Thoracic aorta (tissue), 2 donors: ENCODE measurements around the gene TRIM41. TPM values are rescaled to one million over a fixed set of nuclear protein-coding genes. Genes with fewer than 3 reads are reported as not detected.
"Not testable (repeated sequence)": the region's sequence is repeated elsewhere in the genome, so short reads cannot be mapped to it uniquely, and the experiment has no call there.

Experiments
- ATAC-seq: fragments of 150-250 bp; one replicate; pipeline ENCODE4 v1.8.0; 2017; ENCODE audit warnings: low read depth; ENCODE audit not compliant: insufficient number of reproducible peaks, low FRiP score
- DNase-seq: peaks from one replicate; pipeline ENCODE4 v3.0.0-alpha.2; 2020; ENCODE audit warnings: low spot score
- H3K27ac ChIP-seq, 2 donors: fragments of 200-600 bp; sonication (generic); 1 replicate in 1 of 2; 2 replicates in 1 of 2; pipeline ENCODE4 v1.5.1; 2016; ENCODE audit warnings: mild to moderate bottlenecking in 2 of 2, moderate library complexity in 2 of 2
- H3K27me3 ChIP-seq: fragments of 200-600 bp; sonication (generic); replicated peaks from 2 replicates; pipeline ENCODE4 v1.6.0; 2016; ENCODE audit warnings: mild to moderate bottlenecking; ENCODE audit not compliant: insufficient read depth
- H3K36me3 ChIP-seq: fragments of 200-600 bp; sonication (generic); one replicate; pipeline ENCODE4 v1.5.1; 2016
- H3K4me1 ChIP-seq, 2 donors: fragments of 200-600 bp; sonication (generic); 1 replicate in 1 of 2; 2 replicates in 1 of 2; pipeline versions ENCODE4 v1.5.1 to v1.6.0; 2016; ENCODE audit warnings: low read depth in 2 of 2, mild to moderate bottlenecking in 1 of 2; ENCODE audit not compliant: control insufficient read depth in 1 of 2
- H3K4me3 ChIP-seq: fragments of 200-600 bp; sonication (generic); 2 replicates; pipeline ENCODE4 v1.5.1; 2016; ENCODE audit warnings: mild to moderate bottlenecking
- H3K9me3 ChIP-seq: fragments of 200-600 bp; sonication (generic); 2 replicates; pipeline ENCODE4 v1.5.1; 2016
- total RNA-seq, 2 donors: library from RNA; depleted of rRNA; stranded (reverse); fragments of >200 nt; gene quantifications; one replicate each; pipeline versions ENCODE4 v1.1.0 to v1.2.3, GENCODE V29; 2016
- TF ChIP-seq, protein P1 (sequence below): fragments of 200-600 bp; sonication (generic); IDR thresholded peaks from one replicate; pipeline ENCODE4 v1.5.1; 2019; ENCODE audit warnings: antibody characterized with exemption

Gene TRIM41
- total RNA-seq, 2 donors from 2014 or later: 12.2 to 12.4 TPM

DNA sequence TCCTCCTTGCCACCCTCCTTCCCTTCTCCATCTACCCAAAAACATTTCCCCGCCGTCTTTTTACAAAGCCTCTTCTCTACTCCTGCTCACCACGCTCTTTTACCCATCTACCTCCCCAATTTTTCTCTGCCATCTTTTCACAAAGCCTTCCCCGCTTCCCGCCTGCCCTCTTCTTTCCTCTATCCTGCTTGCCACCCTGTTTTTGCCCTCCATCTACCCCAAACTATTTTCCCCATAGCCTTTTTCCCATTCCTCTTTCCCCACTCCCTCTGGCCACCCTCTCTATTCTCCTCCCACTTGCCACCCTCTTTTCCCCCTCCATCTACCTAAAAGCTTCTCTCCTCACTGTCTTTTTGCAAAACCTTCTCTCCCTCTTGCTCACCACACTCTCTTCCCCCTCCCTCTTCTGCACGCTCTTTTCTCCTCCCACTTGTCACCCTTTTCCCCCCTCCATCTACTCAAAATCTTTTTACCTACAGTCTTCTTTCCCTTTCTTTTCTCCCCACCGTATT, 57.2 kb downstream of the TRIM41 start:
- ATAC-seq (no peak), DNase-seq (no peak)
- H3K36me3 ChIP-seq: no peaks in the 10 kb centered on the region
- TF ChIP-seq, protein P1, sequence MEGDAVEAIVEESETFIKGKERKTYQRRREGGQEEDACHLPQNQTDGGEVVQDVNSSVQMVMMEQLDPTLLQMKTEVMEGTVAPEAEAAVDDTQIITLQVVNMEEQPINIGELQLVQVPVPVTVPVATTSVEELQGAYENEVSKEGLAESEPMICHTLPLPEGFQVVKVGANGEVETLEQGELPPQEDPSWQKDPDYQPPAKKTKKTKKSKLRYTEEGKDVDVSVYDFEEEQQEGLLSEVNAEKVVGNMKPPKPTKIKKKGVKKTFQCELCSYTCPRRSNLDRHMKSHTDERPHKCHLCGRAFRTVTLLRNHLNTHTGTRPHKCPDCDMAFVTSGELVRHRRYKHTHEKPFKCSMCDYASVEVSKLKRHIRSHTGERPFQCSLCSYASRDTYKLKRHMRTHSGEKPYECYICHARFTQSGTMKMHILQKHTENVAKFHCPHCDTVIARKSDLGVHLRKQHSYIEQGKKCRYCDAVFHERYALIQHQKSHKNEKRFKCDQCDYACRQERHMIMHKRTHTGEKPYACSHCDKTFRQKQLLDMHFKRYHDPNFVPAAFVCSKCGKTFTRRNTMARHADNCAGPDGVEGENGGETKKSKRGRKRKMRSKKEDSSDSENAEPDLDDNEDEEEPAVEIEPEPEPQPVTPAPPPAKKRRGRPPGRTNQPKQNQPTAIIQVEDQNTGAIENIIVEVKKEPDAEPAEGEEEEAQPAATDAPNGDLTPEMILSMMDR: no peak
- no peaks in the 10 kb centered on the region for H3K27me3 ChIP-seq
- H3K27ac ChIP-seq: no peak overlapping the region
- H3K4me3 ChIP-seq: no peak overlapping the region
- H3K9me3 ChIP-seq: no peaks in the 10 kb centered on the region
- no peaks in the 10 kb centered on the region for H3K4me1 ChIP-seq

DNA sequence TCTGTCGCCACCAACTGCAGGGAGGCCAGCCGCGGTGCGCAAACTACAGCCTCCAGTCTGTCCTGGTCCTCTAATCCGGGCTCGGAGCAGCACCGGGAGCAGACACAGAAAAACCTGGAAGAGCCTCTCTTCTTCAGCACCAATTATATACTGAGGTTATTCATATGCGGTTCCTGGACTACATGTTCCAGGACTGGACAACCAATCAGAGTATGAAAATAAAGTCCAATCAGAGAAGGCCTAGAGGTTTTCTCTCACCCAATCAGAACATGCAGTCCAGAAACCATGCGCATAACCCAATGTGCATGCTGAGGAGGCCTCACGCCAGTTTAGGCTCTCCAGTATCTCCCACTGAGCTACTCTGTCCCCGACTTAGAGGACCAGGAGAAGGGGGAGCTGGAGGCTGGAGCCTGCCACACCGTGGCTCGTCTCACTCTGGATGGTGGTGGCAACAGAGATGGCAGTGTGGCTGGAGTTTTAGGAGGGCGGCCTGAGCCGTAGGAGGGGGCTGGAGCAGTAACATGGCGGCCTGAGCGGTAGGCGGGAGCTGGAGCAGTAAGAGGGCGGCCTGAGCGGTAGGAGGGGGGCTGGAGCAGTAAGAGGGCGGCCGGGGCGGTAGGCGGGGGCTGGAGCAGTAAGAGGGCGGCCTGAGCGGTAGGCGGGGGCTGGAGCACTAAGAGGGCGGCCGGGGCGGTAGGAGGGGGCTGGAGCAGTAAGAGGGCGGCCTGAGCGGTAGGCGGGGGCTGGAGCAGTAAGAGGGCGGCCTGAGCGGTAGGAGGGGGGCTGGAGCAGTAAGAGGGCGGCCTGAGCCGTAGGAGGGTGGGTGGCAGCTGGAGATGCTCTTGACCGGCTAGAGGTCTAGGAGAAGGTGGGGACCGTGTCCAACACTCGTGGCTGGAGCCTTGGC, 58.2 kb downstream of the TRIM41 start:
- no peak for ATAC-seq
- Histone ChIP-seq H3K27ac (no peak overlapping the region), H3K9me3 (no peaks in the 10 kb centered on the region), H3K27me3 (no peaks in the 10 kb centered on the region), H3K36me3 (no peaks in the 10 kb centered on the region), H3K4me1 (no peaks in the 10 kb centered on the region), H3K4me3 (no peak overlapping the region)
- TF ChIP-seq, protein P1: no peak
- DNase-seq: no peak

DNA sequence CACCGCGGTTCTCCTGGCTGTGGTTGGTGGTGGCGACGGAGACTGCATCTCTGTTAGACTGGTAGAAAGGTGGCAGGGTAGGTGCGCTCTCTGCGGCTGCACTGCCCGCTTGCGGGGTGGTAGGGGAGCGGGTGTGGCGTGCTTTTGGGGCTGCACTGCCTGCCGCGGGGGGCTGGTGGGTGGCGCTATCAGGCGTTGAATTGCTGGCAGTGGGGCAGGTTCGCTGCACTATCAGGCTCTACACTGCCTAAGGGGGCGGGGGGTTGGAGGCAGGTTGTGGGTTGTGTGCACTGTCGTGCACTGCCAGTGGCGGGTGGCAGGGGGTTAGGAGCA, 58.9 kb downstream of the TRIM41 start:
- Histone ChIP-seq H3K9me3 (no peaks in the 10 kb centered on the region), H3K4me1 (no peaks in the 10 kb centered on the region), H3K4me3 (no peak overlapping the region), H3K36me3 (no peaks in the 10 kb centered on the region), H3K27me3 (no peaks in the 10 kb centered on the region), H3K27ac (no peak overlapping the region)
- ATAC-seq (no peak), DNase-seq (no peak)
- TF ChIP-seq, protein P1: no peak

DNA sequence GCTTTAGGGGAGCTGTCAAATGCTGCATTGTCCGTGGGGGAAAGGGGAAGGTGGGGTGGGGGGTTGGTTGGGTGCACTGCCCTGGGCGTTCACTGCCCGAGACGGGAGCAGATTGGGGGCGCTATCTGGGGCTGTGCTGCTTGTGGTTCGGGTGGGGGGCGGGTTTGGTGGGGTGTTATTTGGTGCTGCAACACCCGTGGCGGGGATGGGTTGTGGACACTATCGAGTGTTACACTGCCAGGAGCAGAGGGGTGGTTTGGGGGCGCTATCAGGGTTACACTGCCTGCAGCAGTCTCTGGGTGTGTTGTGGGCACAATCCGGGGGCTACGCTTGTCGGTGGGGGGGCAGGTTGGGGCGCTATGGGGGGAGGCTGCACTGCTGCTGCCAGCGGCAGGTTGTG, 59.3 kb downstream of the TRIM41 start:
- H3K9me3 ChIP-seq, H3K4me3 ChIP-seq, ATAC-seq, H3K36me3 ChIP-seq, H3K4me1 ChIP-seq, H3K27me3 ChIP-seq, DNase-seq, H3K27ac ChIP-seq: not testable (repeated sequence)

DNA sequence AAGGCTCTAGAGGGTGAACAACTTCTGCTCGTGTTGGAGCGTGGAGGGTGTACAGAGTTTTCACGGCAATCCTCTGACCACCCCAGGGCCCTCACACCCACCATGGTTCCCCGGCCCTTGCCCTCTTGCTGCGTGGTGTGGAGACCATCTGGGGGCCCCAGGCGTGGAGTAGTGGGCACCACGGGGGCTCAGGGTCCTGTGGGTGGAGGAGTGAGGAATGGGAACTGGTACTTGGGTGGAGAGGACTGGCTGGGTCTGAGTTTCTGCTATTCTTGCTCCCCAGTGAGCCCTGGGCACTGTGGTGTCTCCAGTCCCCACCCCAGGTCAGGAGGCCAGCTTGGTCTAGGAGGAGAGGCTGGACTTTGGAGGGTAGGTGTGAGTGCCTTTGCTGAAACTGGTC, 59.8 kb downstream of the TRIM41 start:
- TF ChIP-seq, protein P1: no peak
- no peak overlapping the region for H3K4me3 ChIP-seq

More for the DNA sequence above, 59.8 kb downstream of the TRIM41 start:
- no peaks in the 10 kb centered on the region for H3K9me3 ChIP-seq
- no peaks in the 10 kb centered on the region for H3K36me3 ChIP-seq
- no peak for ATAC-seq
- no peaks in the 10 kb centered on the region for H3K4me1 ChIP-seq
- DNase-seq: no peak
- H3K27ac ChIP-seq: no peak overlapping the region
- no peaks in the 10 kb centered on the region for H3K27me3 ChIP-seq
